ENCODE data around the gene HINT3.

DNA sequence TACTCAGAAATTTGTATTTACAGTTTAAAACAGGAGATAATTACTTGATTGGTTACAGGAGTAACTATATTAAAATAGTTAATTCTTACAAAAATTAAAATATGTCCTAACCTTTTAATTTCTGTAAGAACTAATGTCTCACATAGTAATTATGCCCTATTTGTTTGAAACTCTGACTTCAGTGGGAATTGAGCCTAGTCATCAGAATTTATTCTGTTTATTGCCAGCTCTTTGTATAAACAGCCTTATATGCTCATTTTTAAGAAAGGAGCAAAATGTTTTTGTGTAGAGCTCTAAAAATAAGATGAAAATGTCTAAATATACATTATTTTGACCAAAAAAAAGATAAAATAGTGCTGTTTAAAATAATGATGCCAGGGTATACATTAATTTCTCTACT is 51.2 kb downstream of the HINT3 start:
- TF ChIP-seq, protein P1, sequence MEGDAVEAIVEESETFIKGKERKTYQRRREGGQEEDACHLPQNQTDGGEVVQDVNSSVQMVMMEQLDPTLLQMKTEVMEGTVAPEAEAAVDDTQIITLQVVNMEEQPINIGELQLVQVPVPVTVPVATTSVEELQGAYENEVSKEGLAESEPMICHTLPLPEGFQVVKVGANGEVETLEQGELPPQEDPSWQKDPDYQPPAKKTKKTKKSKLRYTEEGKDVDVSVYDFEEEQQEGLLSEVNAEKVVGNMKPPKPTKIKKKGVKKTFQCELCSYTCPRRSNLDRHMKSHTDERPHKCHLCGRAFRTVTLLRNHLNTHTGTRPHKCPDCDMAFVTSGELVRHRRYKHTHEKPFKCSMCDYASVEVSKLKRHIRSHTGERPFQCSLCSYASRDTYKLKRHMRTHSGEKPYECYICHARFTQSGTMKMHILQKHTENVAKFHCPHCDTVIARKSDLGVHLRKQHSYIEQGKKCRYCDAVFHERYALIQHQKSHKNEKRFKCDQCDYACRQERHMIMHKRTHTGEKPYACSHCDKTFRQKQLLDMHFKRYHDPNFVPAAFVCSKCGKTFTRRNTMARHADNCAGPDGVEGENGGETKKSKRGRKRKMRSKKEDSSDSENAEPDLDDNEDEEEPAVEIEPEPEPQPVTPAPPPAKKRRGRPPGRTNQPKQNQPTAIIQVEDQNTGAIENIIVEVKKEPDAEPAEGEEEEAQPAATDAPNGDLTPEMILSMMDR (IDR thresholded peaks at IDR 0.05): no peak
- TF ChIP-seq POLR2A (IDR thresholded peaks at IDR 0.05): no peak

Data from heart left ventricle (tissue), 13 donors.